Glomerular endothelial cell (primary cell): Measurements from ENCODE around the gene CDKN2AIP. TPM values are rescaled to one million over a fixed set of nuclear protein-coding genes. Genes with fewer than 3 reads are reported as not detected.
A peak's percentile ranks its signal among the peaks of the same experiment; 100 is the strongest.
"Not testable (repeated sequence)": the region's sequence is repeated elsewhere in the genome, so short reads cannot be mapped to it uniquely, and the experiment has no call there.

Experiments used
- DNase-seq: peaks from one replicate; pipeline ENCODE4 v3.0.0-alpha.2; 2011; ENCODE audit warnings: low read depth, low spot score; ENCODE audit errors: extremely low read depth
- total RNA-seq: library from RNA; depleted of rRNA; stranded (reverse); fragments of >200 nt; gene quantifications from 2 replicates; pipeline ENCODE4 v1.2.3, GENCODE V29; 2015

The CDKN2AIP gene
- total RNA-seq, 1 donor from 2014 or later, result 19.4 TPM

DNA sequence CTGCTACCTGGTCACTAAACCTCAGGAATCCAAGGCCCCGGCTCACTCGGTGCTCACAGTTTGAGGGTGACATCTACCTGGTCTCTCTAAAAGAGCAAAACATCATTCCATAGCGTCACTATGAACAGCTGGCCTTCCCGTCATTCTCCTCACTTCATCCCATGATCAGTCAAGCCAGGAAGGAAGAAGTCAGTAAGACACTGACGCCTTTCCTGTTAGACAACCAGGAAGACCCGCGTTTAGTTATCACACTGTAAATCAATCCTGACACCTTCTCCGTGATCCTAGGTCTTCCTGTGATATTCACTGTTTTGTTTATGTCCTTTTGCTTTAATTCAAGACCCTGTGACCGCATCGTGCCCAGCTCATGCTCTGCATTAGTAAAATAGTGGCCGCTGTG lies 31.6 kb upstream of the CDKN2AIP start:
- no peak for DNase-seq

GRCh38 chr4:183413234-183414200 lies 30.9 kb upstream of the CDKN2AIP start:
- no peak for DNase-seq

- no peak for DNase-seq
These were observed 27.3 kb upstream of the CDKN2AIP start for GRCh38 chr4:183416879-183417755.

DNA sequence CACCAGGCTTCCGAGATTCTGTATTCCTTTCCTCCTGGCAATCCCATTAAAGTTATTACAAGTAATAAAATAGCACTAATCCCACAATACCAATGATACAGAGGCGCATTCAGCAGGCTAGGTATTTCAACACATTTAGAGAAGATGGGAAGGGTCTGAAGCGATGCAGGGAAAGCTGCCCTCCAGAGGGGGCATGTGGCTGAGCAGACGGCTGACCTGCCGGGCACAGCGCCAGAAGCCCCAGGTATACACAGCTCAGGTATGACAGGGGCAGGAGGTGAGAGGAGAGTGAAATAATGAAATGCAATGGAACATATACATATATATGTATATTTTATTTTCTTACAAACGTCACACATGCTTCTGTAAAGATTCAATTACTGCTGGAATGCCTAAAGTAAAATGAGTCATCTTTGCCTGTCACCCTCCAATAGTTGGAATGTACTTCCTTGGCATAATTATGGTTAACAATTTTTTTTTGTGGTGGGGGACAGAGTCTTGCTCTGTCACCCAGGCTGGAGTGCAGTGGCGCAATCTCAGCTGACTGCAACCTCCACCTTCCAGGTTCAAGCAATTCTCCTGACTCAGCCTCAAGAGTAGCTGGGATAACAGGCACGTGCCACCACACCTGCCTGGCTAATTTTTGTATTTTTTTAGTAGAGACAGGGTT lies 21.3 kb upstream of the CDKN2AIP start:
- DNase-seq, result no peak

GRCh38 chr4:183424109-183424744 lies 20.2 kb upstream of the CDKN2AIP start:
- DNase-seq, result no peak

DNA sequence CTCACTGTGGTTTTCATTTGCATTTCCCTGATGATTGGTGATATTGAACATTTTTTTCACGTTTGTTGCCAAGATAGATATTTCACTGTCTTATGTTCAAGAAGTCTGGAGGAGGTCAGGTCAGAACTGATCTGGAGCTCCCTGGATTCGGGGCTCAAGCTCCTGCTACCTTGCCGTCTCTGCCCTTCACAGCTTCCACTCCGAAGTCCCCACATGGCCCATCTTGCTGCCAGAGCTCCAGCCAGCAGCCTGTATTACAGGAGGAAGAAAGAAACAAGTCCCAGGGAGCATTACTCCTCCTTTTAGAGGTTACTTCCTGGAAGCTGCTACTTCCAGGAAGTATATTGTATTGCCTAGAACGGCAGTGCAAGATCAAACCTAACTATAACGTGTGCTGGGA lies 17.9 kb upstream of the CDKN2AIP start:
- no peak for DNase-seq

DNA sequence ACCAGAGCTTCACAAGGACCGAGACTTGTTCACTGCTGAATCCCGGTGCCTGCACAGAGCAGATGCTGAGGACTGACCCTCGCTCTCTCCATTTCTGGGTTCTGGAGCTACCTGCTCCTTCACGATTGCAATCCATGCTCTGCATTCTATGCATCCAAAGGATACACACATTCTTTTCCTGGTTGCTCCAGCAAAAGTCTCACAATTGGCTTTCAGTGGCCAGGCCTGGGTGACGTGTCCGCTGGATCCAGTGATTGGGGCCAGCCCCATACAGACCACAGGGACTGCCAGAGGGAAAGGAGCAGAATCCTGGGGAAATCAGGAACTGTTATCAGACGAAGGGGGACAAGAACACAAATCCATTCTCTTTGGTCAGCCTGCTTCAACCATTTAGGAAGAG lies 14.9 kb upstream of the CDKN2AIP start:
- no peak for DNase-seq

- no peak for DNase-seq
These were observed 14.0 kb upstream of the CDKN2AIP start for GRCh38 chr4:183430317-183430993.

- no peak for DNase-seq
These were observed 13.5 kb upstream of the CDKN2AIP start for GRCh38 chr4:183430994-183431347.

DNA sequence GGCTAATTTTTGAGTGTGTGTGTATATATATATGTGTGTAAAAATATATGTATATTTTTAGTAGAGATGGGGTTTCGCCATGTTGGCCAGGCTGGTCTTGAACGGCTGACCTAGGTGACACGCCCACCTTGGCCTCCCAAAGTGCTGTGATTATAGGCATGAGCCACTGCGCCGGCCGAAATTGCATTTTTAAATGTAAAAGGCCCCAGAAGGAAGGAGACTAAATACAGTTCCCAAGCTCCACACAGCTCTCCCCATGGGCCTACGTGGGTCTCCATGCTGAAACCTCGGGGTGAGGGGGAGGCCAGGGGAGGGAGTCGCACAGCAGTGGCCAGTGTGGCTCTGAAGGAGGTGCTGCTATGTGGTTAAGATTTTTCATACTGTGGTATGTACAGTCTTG lies 12.8 kb upstream of the CDKN2AIP start:
- no peak for DNase-seq

GRCh38 chr4:183433183-183433582 lies 11.3 kb upstream of the CDKN2AIP start:
- DNase-seq, result not testable (repeated sequence)

- no peak for DNase-seq
These were observed 10.2 kb upstream of the CDKN2AIP start for GRCh38 chr4:183434264-183434663.

DNA sequence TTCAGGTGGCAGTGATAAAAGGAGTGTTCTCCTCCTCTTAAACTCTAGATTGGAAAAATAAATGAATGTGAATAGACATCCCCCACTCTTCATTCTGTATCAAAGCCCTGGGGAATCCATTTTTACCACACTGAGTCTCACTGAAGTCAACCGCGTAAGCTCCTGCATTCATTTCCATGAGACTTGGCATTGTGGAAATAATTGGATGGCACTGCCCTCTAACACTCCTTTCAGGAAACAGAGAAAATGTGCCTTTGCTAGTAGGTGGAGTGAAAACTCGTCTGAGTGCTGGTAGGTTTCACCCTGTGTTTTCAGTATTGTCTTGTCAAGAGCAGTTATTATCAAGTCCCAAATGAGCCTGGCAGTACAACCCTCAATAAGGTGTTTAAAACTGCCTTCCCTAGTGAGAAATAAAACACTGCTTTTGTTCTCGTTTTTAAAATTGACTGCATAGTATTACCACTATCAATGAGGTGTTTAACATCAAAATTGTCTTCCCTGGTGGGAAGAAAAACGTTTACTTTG lies 9.7 kb upstream of the CDKN2AIP start:
- DNase-seq, result no peak

DNA sequence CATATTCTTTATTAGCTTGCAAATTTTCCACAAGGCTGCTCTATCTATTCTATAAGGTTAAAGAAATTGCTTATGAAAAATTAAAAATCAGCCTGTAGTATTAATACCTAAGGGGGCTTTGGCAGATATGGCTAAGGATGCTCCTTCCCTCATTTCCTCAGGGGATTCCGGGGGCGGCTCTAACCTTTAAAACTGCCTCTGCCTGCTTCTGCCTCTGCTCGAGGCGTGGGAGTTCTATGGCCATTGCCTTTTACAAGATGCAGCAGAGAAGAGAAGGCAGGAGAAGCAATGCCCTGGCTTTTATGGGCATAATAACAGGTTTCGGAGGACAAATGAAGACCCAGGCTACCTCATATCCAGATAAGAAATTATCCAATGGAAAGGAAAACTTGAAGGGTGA lies 8.6 kb upstream of the CDKN2AIP start:
- DNase-seq, result no peak

DNA sequence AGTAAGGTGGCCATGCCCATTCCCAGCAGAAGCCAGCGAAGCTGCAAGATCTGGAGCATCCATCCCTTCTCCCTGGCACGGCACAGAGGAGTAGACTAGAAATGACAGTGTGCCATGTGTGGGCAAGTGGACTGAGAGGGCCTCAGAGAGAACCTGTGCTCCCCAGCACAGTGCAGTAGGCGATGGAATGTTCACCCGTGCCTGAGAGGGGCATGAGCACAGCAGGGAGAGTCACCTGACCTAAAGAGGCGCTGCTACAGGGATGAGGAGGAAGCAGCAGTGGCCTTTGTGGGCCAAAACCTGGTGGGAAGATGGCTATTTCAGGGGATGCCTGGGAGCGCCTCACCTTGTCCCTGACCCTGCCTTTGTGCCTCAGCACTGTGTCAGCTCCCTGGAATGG lies 8.0 kb upstream of the CDKN2AIP start:
- DNase-seq, result no peak

DNA sequence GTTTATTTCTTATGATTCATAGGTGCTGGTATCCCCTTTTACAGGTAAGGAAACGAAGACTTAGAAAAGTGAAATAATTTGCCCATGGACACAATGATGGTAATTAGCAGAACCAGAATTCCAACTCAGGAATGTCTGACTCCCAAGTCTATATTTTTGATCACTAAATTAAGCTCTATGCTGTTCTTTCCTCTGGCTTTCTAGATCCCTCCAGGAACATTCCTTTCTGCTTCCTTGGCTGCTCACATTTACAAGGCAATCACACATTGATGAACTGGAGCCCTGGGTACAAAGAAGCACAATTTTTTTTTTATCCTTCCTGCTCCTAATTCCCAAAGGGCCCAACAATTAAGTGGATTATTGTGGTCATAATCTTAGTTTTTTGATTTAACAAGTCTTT lies 7.0 kb upstream of the CDKN2AIP start:
- no peak for DNase-seq

GRCh38 chr4:183438458-183439113 lies 5.8 kb upstream of the CDKN2AIP start:
- DNase-seq, result peak; percentile 82

DNA sequence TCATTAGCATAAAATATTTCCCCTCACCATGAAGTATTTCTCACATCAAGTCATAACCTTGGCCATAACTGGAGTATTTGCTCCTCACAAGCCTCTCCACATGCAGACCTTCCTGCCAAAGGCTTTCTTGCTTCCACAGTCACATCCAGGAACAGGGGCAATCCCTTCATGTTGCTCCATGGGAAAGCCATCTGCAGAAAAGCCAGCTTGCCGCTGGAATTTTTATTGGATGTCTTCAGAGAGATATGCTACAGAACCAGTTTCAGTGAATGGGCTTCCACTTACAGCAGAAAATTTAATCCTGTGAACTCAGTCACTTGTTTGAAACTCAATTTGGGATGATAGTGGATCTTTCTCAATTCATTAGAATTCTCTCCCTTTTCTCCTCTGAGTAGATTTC lies 3.2 kb upstream of the CDKN2AIP start:
- no peak for DNase-seq

DNA sequence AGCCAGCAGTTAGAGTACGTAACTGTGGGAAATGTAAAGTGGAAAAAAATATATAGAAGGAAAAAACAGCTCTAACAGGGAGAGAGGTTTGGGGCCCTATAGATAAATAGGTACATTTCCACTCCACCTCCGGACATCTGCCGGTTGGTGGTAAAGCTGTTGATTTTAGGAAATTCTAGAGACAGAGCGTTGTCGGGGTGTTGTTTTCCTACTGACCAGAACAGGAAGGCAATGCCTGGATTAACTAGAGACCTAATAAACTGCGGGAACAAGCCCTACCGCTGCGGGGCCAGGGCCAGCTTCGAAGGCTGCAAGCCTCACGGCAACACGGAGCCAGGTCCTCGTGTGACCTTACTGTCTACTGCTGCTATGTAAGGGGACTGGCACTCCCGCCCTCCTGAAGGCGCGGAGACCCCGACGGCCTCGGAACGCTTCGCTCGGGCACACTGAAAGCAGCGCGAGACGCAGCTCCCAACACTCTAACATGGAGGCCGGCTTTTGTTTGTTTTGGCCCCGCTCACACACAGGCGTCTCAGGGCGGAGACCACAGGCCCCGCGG lies 702 bp upstream of the CDKN2AIP start:
- no peak for DNase-seq
